ENCODE measurements around the gene PKNOX1.
"Not testable (repeated sequence)": the region's sequence is repeated elsewhere in the genome, so short reads cannot be mapped to it uniquely, and the experiment has no call there.

Gene PKNOX1

GRCh38 chr21:42956824-42957630 lies 17.3 kb upstream of the PKNOX1 start:
- no peak for DNase-seq

DNA sequence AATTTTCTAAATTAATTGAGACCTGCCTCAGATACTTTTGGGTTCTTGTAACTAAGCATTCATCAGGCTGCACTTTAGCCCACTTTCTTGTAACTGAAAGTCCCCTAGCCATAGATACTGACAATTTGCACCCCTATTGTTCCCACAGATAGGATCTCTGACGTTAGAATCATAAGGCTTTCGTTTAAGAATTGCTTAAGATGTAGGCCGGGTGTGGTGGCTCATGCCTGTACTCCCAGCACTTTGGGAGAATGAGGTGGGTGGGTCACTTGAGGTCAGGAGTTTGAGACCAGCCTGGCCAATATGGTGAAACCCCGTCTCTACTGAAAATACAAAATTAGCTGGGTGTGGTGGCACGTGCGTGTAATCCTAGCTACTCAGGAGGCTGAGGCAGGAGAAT lies 16.2 kb upstream of the PKNOX1 start:
- DNase-seq, result not testable (repeated sequence)

DNA sequence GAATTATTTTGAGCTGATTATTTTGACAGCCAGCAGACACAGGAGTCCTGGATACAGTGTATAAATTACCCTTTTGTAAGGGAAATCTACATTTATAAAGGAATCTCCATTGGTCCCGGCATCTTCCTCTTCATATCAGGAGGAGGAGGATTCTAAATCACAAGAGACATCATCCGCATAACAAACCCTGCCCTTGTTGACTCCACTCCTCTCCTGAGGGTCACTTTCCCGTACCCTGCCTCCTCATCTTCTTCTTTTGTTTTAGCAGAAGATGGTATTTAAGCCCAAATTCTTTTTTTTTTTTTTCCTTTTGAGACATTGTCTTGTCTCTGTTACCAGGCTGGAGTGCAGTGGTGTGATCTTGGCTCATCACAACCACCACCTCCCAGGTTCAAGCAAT lies 14.6 kb upstream of the PKNOX1 start:
- no peak for DNase-seq

DNA sequence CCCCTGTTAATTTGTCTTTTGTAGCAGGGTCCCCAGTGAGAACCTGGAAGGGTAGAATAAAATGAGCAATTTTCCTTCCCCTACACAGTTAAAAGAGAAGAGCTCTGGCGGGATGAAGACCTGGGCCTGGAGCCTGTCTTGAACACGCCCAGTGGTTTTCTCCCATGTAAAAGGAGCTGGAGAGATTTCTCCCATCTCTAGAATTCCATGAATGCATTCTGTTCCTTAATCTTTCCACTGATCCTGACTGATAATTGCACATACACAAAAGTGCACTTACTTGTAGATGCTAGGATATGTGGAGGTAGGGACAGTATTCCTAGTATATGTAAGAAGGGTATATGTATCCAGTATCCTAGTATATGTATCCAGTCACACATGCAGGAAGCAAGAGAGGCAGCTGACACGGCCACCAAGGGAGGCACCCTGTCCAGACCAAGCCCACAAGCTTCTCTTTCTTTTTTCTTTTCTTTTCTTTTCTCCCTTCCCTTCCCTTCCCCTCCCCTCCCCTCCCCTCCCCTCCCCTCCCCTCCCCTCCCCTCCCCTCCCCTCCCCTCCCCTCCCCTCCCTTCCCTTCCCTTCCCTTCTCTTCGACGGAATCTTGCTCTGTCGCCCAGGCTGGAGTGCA lies 11.9 kb upstream of the PKNOX1 start:
- no peak for DNase-seq

- no peak for DNase-seq
Observed at GRCh38 chr21:42964086-42964485, 10.3 kb upstream of the PKNOX1 start.

DNA sequence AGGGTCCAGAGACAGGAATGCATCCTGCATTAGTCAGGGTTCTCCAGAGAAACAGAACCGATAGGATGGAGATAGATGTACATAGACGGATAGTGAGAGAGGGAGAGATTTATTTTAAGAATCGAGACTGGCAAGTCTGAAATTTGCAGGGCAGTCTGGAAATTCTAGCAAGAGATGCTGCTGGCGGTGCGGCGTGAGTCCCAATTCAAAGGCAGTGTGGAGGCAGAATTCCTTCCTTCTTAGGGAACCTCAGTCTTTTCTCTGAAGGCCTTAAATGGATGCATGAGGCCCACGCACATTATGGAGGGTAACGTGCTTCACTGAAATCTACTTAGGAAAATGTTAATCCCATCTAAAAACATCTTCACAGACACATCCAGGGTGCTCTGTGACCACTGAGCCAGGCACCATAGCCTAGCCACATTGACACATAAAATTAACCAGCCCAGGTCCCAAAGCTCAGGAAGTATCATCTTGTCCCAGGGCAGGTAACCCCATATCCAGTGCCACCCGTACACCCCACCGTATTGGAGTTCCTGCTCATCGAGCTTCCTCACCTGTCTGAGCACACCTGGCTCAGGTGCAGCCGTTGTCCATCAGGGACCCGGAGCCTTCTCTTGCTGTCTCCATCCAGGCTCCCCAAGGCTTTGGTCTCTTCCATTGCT lies 9.7 kb upstream of the PKNOX1 start:
- DNase-seq, result no peak

- DNase-seq, result no peak
Observed at GRCh38 chr21:42965211-42965560, 9.2 kb upstream of the PKNOX1 start.

GRCh38 chr21:42967616-42968015 lies 6.7 kb upstream of the PKNOX1 start:
- not testable (repeated sequence) for DNase-seq

- DNase-seq, result no peak
Observed at GRCh38 chr21:42969193-42969600, 5.2 kb upstream of the PKNOX1 start.

DNA sequence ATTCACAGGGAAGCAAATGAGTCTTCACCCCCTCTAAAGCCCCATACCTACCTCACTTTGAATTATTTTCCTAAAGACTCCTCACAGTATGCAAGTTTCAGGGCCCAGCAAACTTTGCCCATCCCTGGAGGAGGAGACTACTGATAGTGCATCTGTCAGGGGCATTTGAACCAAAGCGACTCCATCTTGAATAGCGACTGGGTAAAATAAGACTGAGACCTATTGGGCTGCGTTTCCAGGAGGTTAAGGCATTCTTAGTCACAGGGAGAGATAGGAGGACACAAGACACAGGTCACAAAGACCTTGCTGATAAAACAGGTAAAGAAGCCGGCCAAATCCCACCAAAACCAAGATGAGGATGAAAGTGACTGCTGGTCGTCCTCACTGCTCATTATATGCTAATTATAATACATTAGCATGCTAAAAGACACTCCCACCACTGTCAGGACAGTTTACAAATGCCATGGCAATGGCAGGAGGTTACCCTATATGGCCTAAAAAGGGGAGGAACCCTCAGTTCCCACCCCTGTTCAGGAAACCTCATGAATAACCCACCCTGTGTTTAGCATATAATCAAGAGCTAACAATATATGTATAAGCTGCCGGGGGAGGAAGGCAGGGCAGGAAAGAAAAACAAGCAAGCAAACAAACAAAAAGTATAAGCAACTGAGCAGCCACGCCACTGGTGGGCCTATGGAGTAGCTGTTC lies 3.3 kb upstream of the PKNOX1 start:
- DNase-seq, result no peak

GRCh38 chr21:42971897-42972275 lies 2.5 kb upstream of the PKNOX1 start:
- DNase-seq, result no peak

- DNase-seq, result no peak
Observed at GRCh38 chr21:42973309-42973990, 912 bp upstream of the PKNOX1 start.

DNA sequence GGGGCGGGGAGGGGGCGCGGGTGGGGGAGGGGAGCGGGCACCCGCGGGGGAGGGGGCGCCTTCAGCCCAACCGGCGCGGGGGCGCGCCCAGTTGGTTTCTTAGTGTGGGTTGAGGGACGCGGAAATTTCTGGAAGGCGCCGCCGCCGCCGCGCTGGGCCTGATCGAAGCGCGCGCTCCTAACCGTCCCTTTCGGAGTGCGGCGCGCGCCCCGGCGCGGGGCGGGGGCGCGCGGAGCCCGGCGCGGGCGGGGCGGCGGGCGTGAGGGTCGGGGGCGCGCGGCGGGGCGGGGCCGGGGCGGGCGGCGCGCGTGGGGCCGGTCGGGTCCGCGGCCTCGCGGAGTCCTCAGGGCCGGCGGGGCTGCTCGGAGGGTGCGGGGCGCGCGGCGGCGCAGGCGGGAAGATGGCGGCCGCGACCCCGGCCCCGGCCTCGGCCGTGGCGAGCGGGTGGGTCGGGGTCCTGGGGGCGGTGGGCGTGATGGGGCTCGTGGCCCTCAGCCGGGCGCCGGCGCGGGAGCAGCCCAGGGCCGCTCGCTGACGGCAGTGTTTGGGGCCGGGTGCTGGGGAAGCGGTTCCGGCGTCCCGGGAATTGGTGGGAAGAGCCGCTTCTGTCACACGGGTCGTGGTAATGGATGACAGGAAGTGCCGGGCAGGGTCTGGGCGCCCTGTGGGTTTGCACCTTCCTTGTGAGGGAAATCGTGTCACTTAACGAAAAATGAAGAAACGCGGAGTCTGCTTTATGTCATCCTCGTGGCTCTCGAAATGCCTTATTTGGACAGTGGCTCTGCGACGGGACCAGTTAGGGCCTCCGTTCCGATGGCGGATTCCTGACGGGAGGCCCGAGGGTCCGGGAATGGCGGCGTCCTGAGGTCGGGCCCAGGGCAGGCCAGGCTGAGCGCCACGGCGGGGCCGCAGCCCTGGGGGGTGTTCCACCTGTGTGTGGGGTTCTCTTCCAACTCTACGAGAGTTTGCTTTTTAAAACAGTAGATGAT lies 764 bp downstream of the PKNOX1 start:
- peak; percentile 73 for DNase-seq

GRCh38 chr21:42975886-42976608 lies 1.7 kb downstream of the PKNOX1 start:
- no peak for DNase-seq

GRCh38 chr21:42980312-42981213 lies 6.2 kb downstream of the PKNOX1 start:
- no peak for DNase-seq

- DNase-seq, result no peak
Observed at GRCh38 chr21:42981214-42981523, 6.8 kb downstream of the PKNOX1 start.

DNA sequence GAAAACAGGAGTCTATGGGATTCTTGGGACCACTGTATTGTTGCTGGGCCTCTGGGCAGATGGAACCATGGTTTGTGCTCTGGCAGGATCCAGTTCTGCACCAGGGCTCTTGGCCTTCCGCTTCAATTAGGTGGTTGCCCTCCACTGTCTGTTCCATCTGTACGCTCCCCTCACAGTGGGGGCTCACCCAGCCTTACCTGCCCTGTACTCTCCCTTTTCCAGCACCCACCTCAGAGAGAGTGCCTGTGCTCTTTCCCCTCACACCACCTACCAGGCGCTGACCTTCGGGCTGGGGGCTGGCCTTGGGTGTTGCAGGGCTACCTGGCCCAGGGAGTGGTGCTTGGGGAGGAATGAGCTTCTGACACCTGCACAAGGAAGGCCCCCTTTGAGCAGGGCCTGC lies 7.5 kb downstream of the PKNOX1 start:
- DNase-seq, result no peak

DNA sequence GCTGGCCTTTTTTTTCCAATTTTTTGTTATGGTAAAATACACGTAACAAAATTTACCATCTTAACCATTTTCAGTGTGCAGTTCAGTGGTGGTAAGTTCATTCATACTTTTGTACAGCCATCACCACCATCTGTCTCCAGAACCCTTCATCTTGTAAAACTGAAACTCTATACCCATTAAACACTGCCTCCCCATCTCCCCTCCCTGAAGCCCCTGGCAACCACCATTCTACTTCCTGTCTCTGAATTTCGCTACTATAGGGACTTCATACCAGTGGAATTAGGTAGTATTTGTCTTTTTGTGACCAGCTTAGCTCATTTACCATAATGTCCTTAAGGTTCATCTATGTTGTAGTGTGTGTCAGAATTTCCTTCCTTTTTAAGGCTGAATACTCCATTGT lies 8.7 kb downstream of the PKNOX1 start:
- no peak for DNase-seq

GRCh38 chr21:42983869-42984268 lies 9.5 kb downstream of the PKNOX1 start:
- DNase-seq, result no peak
